Activated naive CD8-positive, alpha-beta T cell treated with anti-CD3 and anti-CD28 coated beads, Interleukin-2, amount 10 ng/mL, durations not matched to agents 7 days and 5 days (primary cell): ENCODE data around the gene TBC1D9B. TPM values are rescaled to one million over a fixed set of nuclear protein-coding genes. Genes with fewer than 3 reads are reported as not detected.

Source experiments
- ATAC-seq: fragments of 150-1000 bp; cut with Tn5 transposase; one replicate; pipeline ENCODE4 v1.10.0; 2021; ENCODE audit warnings: low read depth, moderate library complexity
- POLR2A ChIA-PET: fragments of 350-600 bp; sonication (Branson Sonifier 250); formaldehyde crosslinking; loops from one replicate; lab custom pipeline; 2021; ENCODE audit warnings: antibody characterized with exemption; lab: Charles Lee
- DNase-seq: peaks from one replicate; pipeline ENCODE4 v3.0.0; 2021
- H3K27ac Mint-ChIP-seq: one replicate; pipeline ENCODE4 v1.8.0; 2022; ENCODE audit warnings: mild to moderate bottlenecking, mixed read lengths
- H3K27me3 Mint-ChIP-seq: one replicate; pipeline ENCODE4 v1.8.0; 2022; ENCODE audit warnings: mild to moderate bottlenecking, moderate library complexity, mixed read lengths
- H3K36me3 Mint-ChIP-seq: one replicate; pipeline ENCODE4 v1.8.0; 2021; ENCODE audit warnings: mild to moderate bottlenecking, mixed read lengths
- H3K4me1 Mint-ChIP-seq: one replicate; pipeline ENCODE4 v1.8.0; 2021; ENCODE audit warnings: mixed read lengths
- H3K4me3 Mint-ChIP-seq: one replicate; pipeline ENCODE4 v1.8.0; 2022; ENCODE audit warnings: mild to moderate bottlenecking, moderate library complexity, mixed read lengths
- H3K9me3 Mint-ChIP-seq: one replicate; pipeline ENCODE4 v1.8.0; 2021; ENCODE audit warnings: mixed read lengths
- total RNA-seq, 2 experiments: library from RNA; stranded (reverse); gene quantifications; one replicate each; pipeline ENCODE4 v1.2.3, GENCODE V29; 2021

Gene TBC1D9B
- total RNA-seq, 2 experiments from 2014 or later: 98.8 to 99.4 TPM

GRCh38 chr5:179830818-179831468 lies 76.8 kb downstream of the TBC1D9B start:
- DNase-seq (no peak), ATAC-seq (no peak)
- no peaks in the 10 kb centered on the region for H3K9me3 Mint-ChIP-seq
- H3K4me1 Mint-ChIP-seq: peaks cover 4% of the 10 kb centered on the region
- H3K4me3 Mint-ChIP-seq: no peak overlapping the region
- POLR2A ChIA-PET: no interaction called here
- H3K36me3 Mint-ChIP-seq: peaks cover 51% of the 10 kb centered on the region
- H3K27me3 Mint-ChIP-seq: no peaks in the 10 kb centered on the region
- H3K27ac Mint-ChIP-seq: peak overlapping the region; percentile 2

GRCh38 chr5:179829732-179830435 lies 77.8 kb downstream of the TBC1D9B start:
- Mint-ChIP-seq H3K9me3 (no peaks in the 10 kb centered on the region), H3K27me3 (no peaks in the 10 kb centered on the region), H3K4me1 (peaks cover 4% of the 10 kb centered on the region), H3K27ac (no peak overlapping the region), H3K36me3 (peaks cover 50% of the 10 kb centered on the region), H3K4me3 (no peak overlapping the region)
- no peak for ATAC-seq
- POLR2A ChIA-PET: interaction anchor here (0.6 kb wide), 1 partner anchor 87 kb away, joined by 3 read pairs; no protein-coding TSS in a partner anchor
- DNase-seq: no peak

- H3K4me3 Mint-ChIP-seq: no peak overlapping the region
- H3K4me1 Mint-ChIP-seq: peaks cover 8% of the 10 kb centered on the region
- H3K27ac Mint-ChIP-seq: peak overlapping the region; percentile 82
- H3K36me3 Mint-ChIP-seq: peaks cover 54% of the 10 kb centered on the region
- POLR2A ChIA-PET: no interaction called here
- H3K27me3 Mint-ChIP-seq: no peaks in the 10 kb centered on the region
- no peak for ATAC-seq
- DNase-seq: no peak
- no peaks in the 10 kb centered on the region for H3K9me3 Mint-ChIP-seq
Measured at GRCh38 chr5:179828756-179829421, 78.8 kb downstream of the TBC1D9B start.

- no peaks in the 10 kb centered on the region for H3K9me3 Mint-ChIP-seq
- no peaks in the 10 kb centered on the region for H3K27me3 Mint-ChIP-seq
- POLR2A ChIA-PET: no interaction called here
- ATAC-seq: no peak
- no peak for DNase-seq
- H3K4me3 Mint-ChIP-seq: no peak overlapping the region
- peak overlapping the region; percentile 21 for H3K27ac Mint-ChIP-seq
- peaks cover 46% of the 10 kb centered on the region for H3K36me3 Mint-ChIP-seq
- peaks cover 8% of the 10 kb centered on the region for H3K4me1 Mint-ChIP-seq
Measured at GRCh38 chr5:179827680-179828079, 80.0 kb downstream of the TBC1D9B start.

- Mint-ChIP-seq H3K4me3 (no peak overlapping the region), H3K9me3 (no peaks in the 10 kb centered on the region), H3K36me3 (peaks cover 39% of the 10 kb centered on the region), H3K4me1 (peaks cover 16% of the 10 kb centered on the region), H3K27ac (no peak overlapping the region), H3K27me3 (no peaks in the 10 kb centered on the region)
- DNase-seq (no peak), ATAC-seq (no peak)
- POLR2A ChIA-PET: interaction anchor here (0.6 kb wide), 1 partner anchor 63 kb away, joined by 4 read pairs; no protein-coding TSS in a partner anchor
Measured at GRCh38 chr5:179825655-179826182, 82.0 kb downstream of the TBC1D9B start.

GRCh38 chr5:179824745-179825112 lies 83.0 kb downstream of the TBC1D9B start:
- Mint-ChIP-seq H3K36me3 (peaks cover 33% of the 10 kb centered on the region), H3K4me3 (no peak overlapping the region), H3K27ac (no peak overlapping the region), H3K27me3 (no peaks in the 10 kb centered on the region), H3K9me3 (no peaks in the 10 kb centered on the region), H3K4me1 (peaks cover 22% of the 10 kb centered on the region)
- ATAC-seq: no peak
- POLR2A ChIA-PET: no interaction called here
- DNase-seq: no peak

GRCh38 chr5:179823937-179824744 lies 83.6 kb downstream of the TBC1D9B start:
- Mint-ChIP-seq H3K27ac (no peak overlapping the region), H3K4me1 (peaks cover 24% of the 10 kb centered on the region), H3K36me3 (peaks cover 28% of the 10 kb centered on the region), H3K4me3 (no peak overlapping the region), H3K9me3 (no peaks in the 10 kb centered on the region), H3K27me3 (no peaks in the 10 kb centered on the region)
- POLR2A ChIA-PET: no interaction called here
- ATAC-seq (no peak), DNase-seq (no peak)

GRCh38 chr5:179822444-179822990 lies 85.2 kb downstream of the TBC1D9B start:
- Mint-ChIP-seq H3K4me3 (peak overlapping the region; percentile 90), H3K27me3 (no peaks in the 10 kb centered on the region), H3K9me3 (no peaks in the 10 kb centered on the region), H3K36me3 (peaks cover 16% of the 10 kb centered on the region), H3K27ac (peak overlapping the region; percentile 96), H3K4me1 (peaks cover 30% of the 10 kb centered on the region)
- ATAC-seq (no peak), DNase-seq (no peak)
- POLR2A ChIA-PET: interaction anchor here (0.6 to 1.1 kb wide), 7 partner anchors 10 to 1439 kb away, joined by 3 to 5 read pairs (median 3); no protein-coding TSS in a partner anchor

GRCh38 chr5:179822059-179822432 lies 85.7 kb downstream of the TBC1D9B start:
- ATAC-seq: no peak
- Mint-ChIP-seq H3K4me1 (peaks cover 30% of the 10 kb centered on the region), H3K36me3 (peaks cover 16% of the 10 kb centered on the region), H3K27ac (peak overlapping the region; percentile 96), H3K4me3 (peak overlapping the region; percentile 90), H3K27me3 (no peaks in the 10 kb centered on the region), H3K9me3 (no peaks in the 10 kb centered on the region)
- DNase-seq: no peak
- POLR2A ChIA-PET: interaction anchor here (0.6 to 1.1 kb wide), 7 partner anchors 11 to 1440 kb away, joined by 3 to 5 read pairs (median 3); no protein-coding TSS in a partner anchor

- peaks cover 13% of the 10 kb centered on the region for H3K36me3 Mint-ChIP-seq
- no peaks in the 10 kb centered on the region for H3K9me3 Mint-ChIP-seq
- peak overlapping the region; percentile 90 for H3K4me3 Mint-ChIP-seq
- H3K27ac Mint-ChIP-seq: peak overlapping the region; percentile 96
- DNase-seq (peak; percentile 87), ATAC-seq (peak; percentile 65)
- peaks cover 29% of the 10 kb centered on the region for H3K4me1 Mint-ChIP-seq
- no peaks in the 10 kb centered on the region for H3K27me3 Mint-ChIP-seq
- POLR2A ChIA-PET: interaction anchor here (0.6 to 4.0 kb wide), 13 partner anchors 10 to 1441 kb away, joined by 3 to 42 read pairs (median 4); partner anchors contain the start of gene MGAT4B
Measured at GRCh38 chr5:179821298-179822058, 86.2 kb downstream of the TBC1D9B start.

GRCh38 chr5:179820483-179821297 lies 87.0 kb downstream of the TBC1D9B start, which contains the start of gene SQSTM1:
Gene SQSTM1, plus strand, starts transcription at chr5:179820905. Its CDS starts 32 bp downstream, at chr5:179820937.
- ATAC-seq (peak; percentile 38), DNase-seq (peak; percentile 91)
- POLR2A ChIA-PET: interaction anchor here (1.0 to 4.0 kb wide), 11 partner anchors 10 to 124 kb away, joined by 3 to 42 read pairs (median 8); partner anchors contain the start of genes MGAT4B and TBC1D9B
- peaks cover 29% of the 10 kb centered on the region for H3K4me1 Mint-ChIP-seq
- peaks cover 10% of the 10 kb centered on the region for H3K36me3 Mint-ChIP-seq
- H3K27ac Mint-ChIP-seq: peak within 1 kb of the TSS; percentile 96
- H3K27me3 Mint-ChIP-seq: no peaks in the 10 kb centered on the region
- H3K9me3 Mint-ChIP-seq: no peaks in the 10 kb centered on the region
- peak within 1 kb of the TSS; percentile 90 for H3K4me3 Mint-ChIP-seq
